GM21367 (cell line): ENCODE data around the gene SPAG8.

Source experiments
- ATAC-seq: cut with Tn5 transposase; IDR thresholded peaks from one replicate; pipeline ENCODE4 v1.9.1; 2021; ENCODE audit not compliant: unreplicated experiment

SPAG8 gene

DNA sequence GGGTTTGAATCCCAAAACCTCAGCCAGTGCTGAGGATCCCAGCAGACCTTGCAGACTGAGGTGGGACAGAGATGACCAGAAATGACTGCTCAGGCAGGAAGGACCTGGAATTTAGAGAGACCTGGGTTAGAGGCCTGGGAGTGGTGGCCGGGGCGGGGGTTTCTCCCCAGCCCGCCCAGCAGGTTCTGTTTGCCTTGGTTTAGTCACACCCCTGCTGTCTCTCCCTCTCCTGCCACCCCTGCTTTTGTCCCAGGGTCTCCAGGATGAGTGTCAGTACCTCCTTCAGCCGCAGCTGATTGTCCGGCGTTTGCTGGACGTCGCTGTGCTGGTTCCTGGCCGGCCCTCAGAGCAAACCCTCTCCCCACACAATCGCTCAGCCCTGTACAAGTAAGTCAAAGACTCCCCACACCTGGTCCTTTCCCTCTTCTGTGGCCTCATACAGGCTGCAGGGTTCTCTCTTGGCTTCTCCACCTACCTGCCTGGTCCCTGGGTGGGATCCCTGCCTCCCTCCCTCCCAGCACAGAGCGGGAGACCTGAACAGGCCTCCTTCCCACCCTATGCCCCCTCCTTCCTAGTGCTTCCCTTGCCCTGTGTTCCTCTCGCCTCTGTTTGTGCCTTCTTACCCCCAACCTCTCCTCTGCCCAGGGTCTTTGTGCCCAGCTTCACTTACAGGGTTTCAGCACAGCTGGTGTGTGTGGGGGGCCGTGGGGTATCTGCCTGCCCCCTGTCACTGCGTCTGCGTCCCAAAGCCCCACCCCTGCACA, 29.0 kb upstream of the SPAG8 start:
- ATAC-seq: no peak

DNA sequence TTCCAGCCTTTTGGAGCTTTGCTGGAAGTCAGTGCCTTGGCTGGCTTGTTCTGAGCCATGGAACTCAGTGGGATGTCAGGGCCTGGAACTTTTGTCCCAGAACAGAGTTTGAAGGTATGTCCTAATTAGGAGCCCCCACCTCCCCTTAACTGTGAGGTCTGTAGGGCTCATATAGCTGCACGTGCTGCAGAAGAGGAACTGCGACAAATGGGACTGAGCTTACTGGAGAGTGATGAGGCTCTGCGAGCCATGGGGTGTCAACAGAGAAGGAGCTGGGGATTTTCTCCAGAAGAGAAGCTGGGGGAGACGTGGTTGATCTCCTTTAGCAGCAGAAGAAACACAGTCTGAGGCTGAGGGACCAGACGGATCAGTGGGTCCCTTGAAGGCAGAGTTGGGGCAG, 27.9 kb upstream of the SPAG8 start:
- ATAC-seq: no peak

GRCh38 chr9:35836595-35836994, 24.5 kb upstream of the SPAG8 start:
- no peak for ATAC-seq

DNA sequence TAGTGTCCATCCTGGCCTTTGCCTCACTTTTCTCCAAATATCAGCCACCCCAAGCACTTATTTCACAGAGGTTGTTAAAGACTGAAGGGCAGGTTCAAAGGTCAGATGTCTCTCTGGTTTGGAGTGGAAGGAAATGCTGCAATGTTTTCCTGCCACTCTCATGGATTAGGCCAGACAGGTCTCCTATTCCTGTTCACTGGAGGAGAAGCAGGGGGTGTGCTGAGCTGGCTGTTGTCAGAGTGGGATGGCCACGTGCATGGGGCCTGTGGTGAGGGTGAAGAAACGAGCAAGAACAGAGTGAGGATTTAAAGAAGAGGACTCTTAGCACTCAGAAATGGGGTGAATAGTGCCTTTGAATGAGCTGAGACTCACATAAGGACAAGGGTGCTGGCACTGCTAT, 23.7 kb upstream of the SPAG8 start:
- ATAC-seq: no peak

- no peak for ATAC-seq
These were observed 23.2 kb upstream of the SPAG8 start for GRCh38 chr9:35835216-35835632.

- ATAC-seq: no peak
These were observed 22.5 kb upstream of the SPAG8 start for GRCh38 chr9:35834260-35835215.

- ATAC-seq: no peak
These were observed 20.8 kb upstream of the SPAG8 start for GRCh38 chr9:35832814-35833213.

- no peak for ATAC-seq
These were observed 19.0 kb upstream of the SPAG8 start for GRCh38 chr9:35831040-35831439.

- no peak for ATAC-seq
These were observed 17.7 kb upstream of the SPAG8 start for GRCh38 chr9:35829764-35830096.

- peak; percentile 72 for ATAC-seq
These were observed 17.2 kb upstream of the SPAG8 start, which contains the start of gene TMEM8B for GRCh38 chr9:35829084-35829763. Gene TMEM8B, plus strand, starts transcription at chr9:35829228. Its CDS starts 220 bp downstream, at chr9:35829448.

DNA sequence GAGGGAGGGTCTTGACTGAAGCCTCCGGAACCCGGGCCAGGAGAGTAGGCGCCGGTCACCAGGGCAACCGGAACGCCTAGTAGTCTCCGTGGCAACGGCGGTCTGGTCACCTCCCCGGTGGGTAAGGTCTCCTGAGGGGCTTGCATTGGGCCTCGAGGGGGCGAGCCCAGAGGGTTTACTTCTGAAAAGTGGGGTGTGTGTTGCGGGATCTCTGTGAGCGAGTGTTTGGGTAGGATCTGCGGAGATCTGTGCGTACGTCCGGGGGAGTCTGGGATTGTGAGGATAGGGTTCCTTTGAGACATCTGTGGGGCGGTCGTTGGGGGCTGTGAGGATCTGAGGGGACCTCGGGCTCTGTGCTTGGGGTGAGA, 16.6 kb upstream of the SPAG8 start, which contains the start of gene FAM221B:
TSS of gene FAM221B (minus strand) at position 17 of the 368 bp plus-strand sequence. CDS start 2,571 bp downstream, outside the sequence.
- no peak for ATAC-seq

GRCh38 chr9:35827486-35827885, 15.4 kb upstream of the SPAG8 start:
- no peak for ATAC-seq

- no peak for ATAC-seq
These were observed 14.1 kb upstream of the SPAG8 start for GRCh38 chr9:35826071-35826701.

GRCh38 chr9:35822926-35823325, 10.9 kb upstream of the SPAG8 start:
- no peak for ATAC-seq

DNA sequence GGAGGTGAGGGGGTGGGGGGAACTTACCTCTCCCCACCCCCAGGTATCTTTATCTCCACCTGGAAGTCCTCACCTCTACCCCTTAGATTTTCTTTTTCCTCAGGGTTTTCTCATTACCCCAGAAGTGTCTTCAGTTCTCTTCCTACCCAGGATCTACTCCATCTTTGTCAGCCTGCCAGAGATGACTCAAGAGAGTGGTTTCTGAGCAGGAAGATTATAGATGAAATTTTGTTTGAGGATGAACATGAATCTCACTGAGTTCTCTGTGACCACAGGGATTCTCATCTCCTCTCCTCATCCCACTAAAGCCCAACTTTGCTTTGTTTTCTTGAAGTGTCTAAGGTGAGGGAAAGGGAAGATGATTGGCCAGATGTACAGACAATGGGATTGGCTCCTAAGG, 8.0 kb upstream of the SPAG8 start:
- ATAC-seq: no peak

- no peak for ATAC-seq
These were observed 6.3 kb upstream of the SPAG8 start for GRCh38 chr9:35818341-35818740.

- no peak for ATAC-seq
These were observed 4.6 kb upstream of the SPAG8 start for GRCh38 chr9:35816708-35817107.

- peak; percentile 57 for ATAC-seq
These were observed 2.9 kb upstream of the SPAG8 start, which contains the start of gene HINT2 for GRCh38 chr9:35814841-35815543. Gene HINT2, minus strand, starts transcription at chr9:35815042. Its CDS starts 63 bp downstream, at chr9:35814979.

DNA sequence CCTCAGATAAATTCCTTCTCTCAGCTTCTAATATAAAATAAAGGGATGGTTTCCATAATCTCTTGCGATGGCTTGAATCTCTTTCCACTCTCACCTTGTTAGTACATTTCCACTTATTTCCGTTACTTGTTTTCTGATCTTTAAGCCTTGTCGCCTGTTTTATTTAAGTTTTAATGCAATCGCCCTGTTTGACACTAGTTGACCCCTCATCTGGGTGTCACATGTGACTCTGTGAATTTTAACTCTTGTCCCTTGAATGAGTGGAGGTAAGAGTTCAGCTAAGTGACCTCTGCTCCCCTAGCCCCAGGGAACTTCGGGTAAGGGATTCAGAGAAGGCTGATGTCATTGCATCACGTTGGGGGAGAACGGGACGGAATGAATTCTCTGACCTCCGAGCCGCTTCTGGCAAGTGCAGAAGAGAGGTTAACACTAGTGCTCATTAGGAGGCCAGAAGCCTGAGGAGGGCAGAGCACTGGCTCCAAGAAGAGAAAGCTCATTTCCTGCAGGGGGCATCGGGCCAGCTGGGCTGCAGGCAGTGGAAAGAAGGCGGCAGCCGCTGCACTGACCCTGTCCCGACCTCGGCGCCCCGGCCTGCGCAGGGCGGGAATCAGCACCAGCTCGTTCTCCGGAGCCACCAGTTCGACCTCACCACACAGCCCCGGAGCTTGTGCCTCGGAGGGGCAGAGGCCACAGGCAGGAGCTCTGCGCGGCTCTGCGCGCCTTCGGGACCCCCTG, 2.2 kb upstream of the SPAG8 start:
- peak; percentile 15 for ATAC-seq
